K562 (cell line): ENCODE data around the gene GJC2. TPM values are rescaled to one million over a fixed set of nuclear protein-coding genes. Genes with fewer than 3 reads are reported as not detected.
A peak's percentile ranks its signal among the peaks of the same experiment; 100 is the strongest.

Experiments
- CBFA2T3 ChIP-seq: fragments of 450-650 bp; IDR thresholded peaks from 2 replicates; pipeline ENCODE4 v1.6.1; 2017
- E2F3 ChIP-seq: fragments of 250-450 bp; sonication (Bioruptor Pico); IDR thresholded peaks from 2 replicates; pipeline ENCODE4 v1.4.0; 2020; ENCODE audit warnings: mild to moderate bottlenecking
- FOXA1 ChIP-seq: fragments of 450-650 bp; IDR thresholded peaks from 2 replicates; pipeline ENCODE4 v1.6.1; 2016; ENCODE audit warnings: mild to moderate bottlenecking, borderline replicate concordance
- KDM2B ChIP-seq: fragments of 250-450 bp; sonication (Bioruptor Pico); IDR thresholded peaks from 2 replicates; pipeline ENCODE4 v1.8.0; 2021; ENCODE audit warnings: mild to moderate bottlenecking, moderate library complexity
- MAFK ChIP-seq: IDR thresholded peaks from 2 replicates; pipeline ENCODE4 v1.6.1; 2011; ENCODE audit warnings: low read length, improper control_type of control experiment
- SMARCA4 ChIP-seq: fragments of 450-650 bp; IDR thresholded peaks from 2 replicates; pipeline ENCODE4 v1.6.1; 2016
- STAG1 ChIP-seq: sonication (generic); formaldehyde crosslinking; IDR thresholded peaks from 2 replicates; pipeline ENCODE4 v1.5.0; 2020; ENCODE audit warnings: missing genetic modification reagents, borderline replicate concordance
- XRCC5 ChIP-seq: fragments of 200-400 bp; formaldehyde crosslinking; IDR thresholded peaks from 2 replicates; pipeline ENCODE4 v1.6.1; 2017; ENCODE audit warnings: low read depth, mild to moderate bottlenecking, low read length
- ZFP30 ChIP-seq: fragments of 250-450 bp; sonication (Bioruptor Pico); IDR thresholded peaks from 2 replicates; pipeline ENCODE4 v1.8.0; 2022; ENCODE audit warnings: moderate library complexity, mild to moderate bottlenecking, inconsistent platforms, borderline replicate concordance
- ZNF785 ChIP-seq: fragments of 250-450 bp; sonication (Bioruptor Pico); IDR thresholded peaks from 2 replicates; pipeline ENCODE4 v1.4.0; 2020; ENCODE audit warnings: mild to moderate bottlenecking
- polyA plus RNA-seq, 8 experiments: library from polyadenylated mRNA; depleted of rRNA in 4 of 8; stranded (reverse) in 5 of 8; unstranded in 3 of 8; fragments of >200 nt; fragmentation: Nextera tagmentation in 2 of 8; fragmentation: Illumina TruSeq in 1 of 8; extraction: Ambion mirVana in 2 of 8; extraction: Trizol in 1 of 8; gene quantifications; 2 replicates each; pipeline versions ENCODE4 v1.2.1 to v1.2.3, GENCODE V29; 2011 to 2014; ENCODE audit warnings: inconsistent platforms in 1 of 8, missing spikeins in 1 of 8
- total RNA-seq, 7 experiments: library from RNA; depleted of rRNA in 6 of 7; stranded (reverse); fragments of >200 nt in 6 of 7; fragmentation: Illumina TruSeq in 2 of 7; extraction: Trizol in 2 of 7; gene quantifications; 2 replicates each; pipeline versions ENCODE4 v1.2.1 to v1.2.3, GENCODE V29; 2011 to 2021; ENCODE audit warnings: low replicate concordance in 1 of 7
- TF ChIP-seq, protein P1 (sequence below): fragments of 200-800 bp; sonication (Bioruptor generic); IDR thresholded peaks from 2 replicates; pipeline ENCODE4 v1.6.1; 2017; ENCODE audit warnings: missing genetic modification characterization, missing compliant biosample characterization
- TF ChIP-seq, protein P2 (sequence below), 2 experiments: fragments of 450-650 bp; formaldehyde crosslinking in 1 of 2; IDR thresholded peaks; 2 replicates each; pipeline versions ENCODE4 v1.4.0 to v1.6.1; 2014 to 2020; ENCODE audit warnings: mild to moderate bottlenecking in 2 of 2, borderline replicate concordance in 1 of 2, low read depth in 1 of 2
- TF ChIP-seq, protein P3 (sequence below): fragments of 250-450 bp; sonication (Bioruptor Pico); IDR thresholded peaks from 2 replicates; pipeline ENCODE4 v1.8.0; 2021; ENCODE audit warnings: borderline replicate concordance, mild to moderate bottlenecking, moderate library complexity; ENCODE audit not compliant: poor library complexity, severe bottlenecking
- TF ChIP-seq, protein P4 (sequence below): fragments of 250-450 bp; sonication (Bioruptor Pico); IDR thresholded peaks from 2 replicates; pipeline ENCODE4 v1.5.0; 2022; ENCODE audit warnings: mild to moderate bottlenecking

The GJC2 gene
- total and polyA plus RNA-seq, 9 of the 15 experiments (the other 6 are each of a cell fraction or from before 2014, with no cell fraction given) = 0.03 to 0.62 (median 0.11) TPM; not detected in 2

DNA sequence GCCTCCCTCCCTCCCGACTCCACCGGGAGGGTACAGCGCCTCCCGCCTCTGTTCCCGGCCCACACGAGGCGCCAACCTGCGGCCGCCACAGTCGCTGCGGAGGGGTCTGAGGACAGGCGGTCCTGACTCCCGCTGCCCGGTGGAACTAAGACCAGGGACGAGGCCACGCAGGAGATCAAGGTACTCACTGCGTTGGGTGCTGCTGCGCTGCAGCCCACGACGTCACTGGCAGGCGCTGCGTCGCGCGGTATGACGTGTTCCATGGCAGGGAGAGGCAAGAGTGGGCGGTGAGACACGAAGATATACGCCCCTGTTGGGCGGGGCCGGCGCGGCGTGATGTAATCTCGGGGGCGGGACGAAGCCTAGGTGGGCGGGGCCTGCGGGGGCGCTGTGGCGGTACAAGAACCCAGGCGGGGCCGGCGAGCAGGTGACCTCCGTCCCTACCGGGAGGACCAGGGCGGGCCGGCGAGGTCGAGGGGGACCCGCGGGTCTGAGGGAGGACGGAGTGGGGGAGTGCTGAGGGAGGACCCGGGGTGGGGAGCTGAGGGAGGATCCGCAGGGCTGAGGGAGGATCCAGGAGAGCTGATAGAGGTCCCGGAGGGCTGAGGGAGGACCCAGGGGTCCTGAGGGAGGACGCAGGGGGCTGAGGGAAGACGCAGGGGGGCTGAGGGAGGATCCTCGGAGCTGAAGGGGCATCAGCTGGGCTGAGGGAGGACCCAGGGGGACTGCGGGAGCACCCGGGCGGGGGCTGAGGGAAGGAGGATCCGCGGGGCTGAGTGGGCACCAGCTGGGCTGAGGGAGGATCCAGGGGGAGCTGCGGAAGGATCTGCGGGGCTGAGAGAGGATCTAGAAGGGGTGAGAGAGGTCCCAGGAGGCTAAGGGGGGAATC is 40.4 kb upstream of the GJC2 start, which contains the start of gene MRPL55 (continued):
- TF ChIP-seq, protein P1, sequence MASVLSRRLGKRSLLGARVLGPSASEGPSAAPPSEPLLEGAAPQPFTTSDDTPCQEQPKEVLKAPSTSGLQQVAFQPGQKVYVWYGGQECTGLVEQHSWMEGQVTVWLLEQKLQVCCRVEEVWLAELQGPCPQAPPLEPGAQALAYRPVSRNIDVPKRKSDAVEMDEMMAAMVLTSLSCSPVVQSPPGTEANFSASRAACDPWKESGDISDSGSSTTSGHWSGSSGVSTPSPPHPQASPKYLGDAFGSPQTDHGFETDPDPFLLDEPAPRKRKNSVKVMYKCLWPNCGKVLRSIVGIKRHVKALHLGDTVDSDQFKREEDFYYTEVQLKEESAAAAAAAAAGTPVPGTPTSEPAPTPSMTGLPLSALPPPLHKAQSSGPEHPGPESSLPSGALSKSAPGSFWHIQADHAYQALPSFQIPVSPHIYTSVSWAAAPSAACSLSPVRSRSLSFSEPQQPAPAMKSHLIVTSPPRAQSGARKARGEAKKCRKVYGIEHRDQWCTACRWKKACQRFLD = peak; percentile 70
- TF ChIP-seq SMARCA4 = 0 out of 2 replicates have a peak, but pooled peaks have one; percentile 26
- TF ChIP-seq, protein P2, sequence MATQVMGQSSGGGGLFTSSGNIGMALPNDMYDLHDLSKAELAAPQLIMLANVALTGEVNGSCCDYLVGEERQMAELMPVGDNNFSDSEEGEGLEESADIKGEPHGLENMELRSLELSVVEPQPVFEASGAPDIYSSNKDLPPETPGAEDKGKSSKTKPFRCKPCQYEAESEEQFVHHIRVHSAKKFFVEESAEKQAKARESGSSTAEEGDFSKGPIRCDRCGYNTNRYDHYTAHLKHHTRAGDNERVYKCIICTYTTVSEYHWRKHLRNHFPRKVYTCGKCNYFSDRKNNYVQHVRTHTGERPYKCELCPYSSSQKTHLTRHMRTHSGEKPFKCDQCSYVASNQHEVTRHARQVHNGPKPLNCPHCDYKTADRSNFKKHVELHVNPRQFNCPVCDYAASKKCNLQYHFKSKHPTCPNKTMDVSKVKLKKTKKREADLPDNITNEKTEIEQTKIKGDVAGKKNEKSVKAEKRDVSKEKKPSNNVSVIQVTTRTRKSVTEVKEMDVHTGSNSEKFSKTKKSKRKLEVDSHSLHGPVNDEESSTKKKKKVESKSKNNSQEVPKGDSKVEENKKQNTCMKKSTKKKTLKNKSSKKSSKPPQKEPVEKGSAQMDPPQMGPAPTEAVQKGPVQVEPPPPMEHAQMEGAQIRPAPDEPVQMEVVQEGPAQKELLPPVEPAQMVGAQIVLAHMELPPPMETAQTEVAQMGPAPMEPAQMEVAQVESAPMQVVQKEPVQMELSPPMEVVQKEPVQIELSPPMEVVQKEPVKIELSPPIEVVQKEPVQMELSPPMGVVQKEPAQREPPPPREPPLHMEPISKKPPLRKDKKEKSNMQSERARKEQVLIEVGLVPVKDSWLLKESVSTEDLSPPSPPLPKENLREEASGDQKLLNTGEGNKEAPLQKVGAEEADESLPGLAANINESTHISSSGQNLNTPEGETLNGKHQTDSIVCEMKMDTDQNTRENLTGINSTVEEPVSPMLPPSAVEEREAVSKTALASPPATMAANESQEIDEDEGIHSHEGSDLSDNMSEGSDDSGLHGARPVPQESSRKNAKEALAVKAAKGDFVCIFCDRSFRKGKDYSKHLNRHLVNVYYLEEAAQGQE (IDR thresholded peaks at IDR 0.05; ENCODE audit: borderline replicate concordance) = no peak
- TF ChIP-seq, protein P2 (CRISPR knock-in tag; IDR thresholded peaks at IDR 0.05; ENCODE audit: low read depth) = 0 out of 2 replicates have a peak, but pooled peaks have one; percentile 27
- peak; percentile 33; the same call in 1 of the 2 replicates for TF ChIP-seq MAFK
- TF ChIP-seq CBFA2T3 = 0 out of 2 replicates have a peak, but pooled peaks have one; percentile 15
- TF ChIP-seq STAG1 = 0 out of 2 replicates have a peak, but pooled peaks have one; percentile 12
- peak; percentile 59; the same call in 1 of the 2 replicates for TF ChIP-seq E2F3 (CRISPR knock-in tag)
- TF ChIP-seq KDM2B = 0 out of 2 replicates have a peak, but pooled peaks have one; percentile 3
- TF ChIP-seq XRCC5 = no peak
- no peak for TF ChIP-seq ZNF785
- no peak for TF ChIP-seq FOXA1
- TF ChIP-seq ZFP30 (CRISPR knock-in tag) = no peak
- TF ChIP-seq, protein P3, sequence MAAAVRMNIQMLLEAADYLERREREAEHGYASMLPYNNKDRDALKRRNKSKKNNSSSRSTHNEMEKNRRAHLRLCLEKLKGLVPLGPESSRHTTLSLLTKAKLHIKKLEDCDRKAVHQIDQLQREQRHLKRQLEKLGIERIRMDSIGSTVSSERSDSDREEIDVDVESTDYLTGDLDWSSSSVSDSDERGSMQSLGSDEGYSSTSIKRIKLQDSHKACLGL (CRISPR knock-in tag) = peak; percentile 26
- TF ChIP-seq, protein P4, sequence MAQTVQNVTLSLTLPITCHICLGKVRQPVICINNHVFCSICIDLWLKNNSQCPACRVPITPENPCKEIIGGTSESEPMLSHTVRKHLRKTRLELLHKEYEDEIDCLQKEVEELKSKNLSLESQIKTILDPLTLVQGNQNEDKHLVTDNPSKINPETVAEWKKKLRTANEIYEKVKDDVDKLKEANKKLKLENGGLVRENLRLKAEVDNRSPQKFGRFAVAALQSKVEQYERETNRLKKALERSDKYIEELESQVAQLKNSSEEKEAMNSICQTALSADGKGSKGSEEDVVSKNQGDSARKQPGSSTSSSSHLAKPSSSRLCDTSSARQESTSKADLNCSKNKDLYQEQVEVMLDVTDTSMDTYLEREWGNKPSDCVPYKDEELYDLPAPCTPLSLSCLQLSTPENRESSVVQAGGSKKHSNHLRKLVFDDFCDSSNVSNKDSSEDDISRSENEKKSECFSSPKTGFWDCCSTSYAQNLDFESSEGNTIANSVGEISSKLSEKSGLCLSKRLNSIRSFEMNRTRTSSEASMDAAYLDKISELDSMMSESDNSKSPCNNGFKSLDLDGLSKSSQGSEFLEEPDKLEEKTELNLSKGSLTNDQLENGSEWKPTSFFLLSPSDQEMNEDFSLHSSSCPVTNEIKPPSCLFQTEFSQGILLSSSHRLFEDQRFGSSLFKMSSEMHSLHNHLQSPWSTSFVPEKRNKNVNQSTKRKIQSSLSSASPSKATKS (CRISPR knock-in tag) = no peak
